Measurements from ENCODE around the gene TBCD.

DNA sequence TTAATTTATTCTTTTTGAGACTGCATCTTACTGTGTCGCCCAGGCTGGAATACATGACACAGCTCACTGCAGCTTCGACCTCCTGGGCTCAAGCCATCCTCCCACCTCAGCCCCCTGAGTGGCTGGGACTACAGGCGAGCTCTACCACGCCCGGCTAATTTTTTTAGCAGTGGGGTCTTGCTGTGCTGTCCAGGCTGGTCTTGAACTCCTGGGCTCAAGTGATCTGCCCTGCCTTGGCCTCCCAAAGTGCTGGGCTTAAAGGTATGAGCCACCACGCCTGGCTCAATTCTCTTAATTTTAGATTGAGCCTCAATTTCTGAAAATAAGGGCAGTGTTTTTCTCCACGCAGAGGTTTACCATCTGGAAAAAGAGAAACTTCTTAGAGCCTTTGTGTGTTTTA is 46.9 kb downstream of the TBCD start:
- TF ChIP-seq CTCF (IDR thresholded peaks at IDR 0.05; ENCODE audit: insufficient read depth, low read length, poor library complexity, severe bottlenecking) (no peak), EZH2phosphoT487 (conservative IDR thresholded peaks at IDR 0.05; ENCODE audit: low read length) (no peak)
